Coronary artery (tissue), 2 donors: ENCODE data around the gene KLHL36.
"Not testable (repeated sequence)": the region's sequence is repeated elsewhere in the genome, so short reads cannot be mapped to it uniquely, and the experiment has no call there.

ENCODE experiments used
- DNase-seq: peaks from one replicate; pipeline ENCODE4 v3.0.0-alpha.2; 2017; ENCODE audit warnings: low spot score
- H3K27ac ChIP-seq, 2 donors: fragments of 200-600 bp; sonication (generic); one replicate each; pipeline ENCODE4 v1.5.1; 2016 to 2019
- H3K4me3 ChIP-seq: fragments of 200-600 bp; sonication (generic); 2 replicates; pipeline ENCODE4 v1.5.1; 2016; ENCODE audit warnings: mild to moderate bottlenecking, moderate library complexity
- TF ChIP-seq, protein P1 (sequence below): fragments of 200-600 bp; sonication (generic); IDR thresholded peaks from one replicate; pipeline ENCODE4 v1.5.1; 2019; ENCODE audit warnings: antibody characterized with exemption

KLHL36 gene

DNA sequence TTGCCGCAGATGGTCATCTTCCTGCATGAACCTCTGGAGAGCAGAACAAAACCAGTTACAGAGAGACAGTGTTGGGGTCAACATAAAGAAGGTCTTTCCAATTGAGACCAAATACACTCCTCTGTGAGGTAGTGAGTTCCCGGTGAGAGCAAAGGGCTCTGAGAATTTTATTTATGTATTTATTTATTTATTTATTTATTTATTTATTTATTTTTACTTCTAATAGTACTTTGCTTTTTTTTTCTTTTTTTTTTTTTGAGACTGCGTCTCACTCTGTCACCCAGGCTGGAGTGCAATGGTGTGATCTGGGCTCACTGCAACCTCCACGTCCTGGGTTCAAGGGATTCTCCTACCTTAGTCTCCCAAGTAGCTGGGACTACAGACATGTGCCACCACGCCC, 18.3 kb upstream of the KLHL36 start:
- DNase-seq: no peak
- Histone ChIP-seq H3K4me3 (no peak overlapping the region), H3K27ac (no peak overlapping the region)
- TF ChIP-seq, protein P1, sequence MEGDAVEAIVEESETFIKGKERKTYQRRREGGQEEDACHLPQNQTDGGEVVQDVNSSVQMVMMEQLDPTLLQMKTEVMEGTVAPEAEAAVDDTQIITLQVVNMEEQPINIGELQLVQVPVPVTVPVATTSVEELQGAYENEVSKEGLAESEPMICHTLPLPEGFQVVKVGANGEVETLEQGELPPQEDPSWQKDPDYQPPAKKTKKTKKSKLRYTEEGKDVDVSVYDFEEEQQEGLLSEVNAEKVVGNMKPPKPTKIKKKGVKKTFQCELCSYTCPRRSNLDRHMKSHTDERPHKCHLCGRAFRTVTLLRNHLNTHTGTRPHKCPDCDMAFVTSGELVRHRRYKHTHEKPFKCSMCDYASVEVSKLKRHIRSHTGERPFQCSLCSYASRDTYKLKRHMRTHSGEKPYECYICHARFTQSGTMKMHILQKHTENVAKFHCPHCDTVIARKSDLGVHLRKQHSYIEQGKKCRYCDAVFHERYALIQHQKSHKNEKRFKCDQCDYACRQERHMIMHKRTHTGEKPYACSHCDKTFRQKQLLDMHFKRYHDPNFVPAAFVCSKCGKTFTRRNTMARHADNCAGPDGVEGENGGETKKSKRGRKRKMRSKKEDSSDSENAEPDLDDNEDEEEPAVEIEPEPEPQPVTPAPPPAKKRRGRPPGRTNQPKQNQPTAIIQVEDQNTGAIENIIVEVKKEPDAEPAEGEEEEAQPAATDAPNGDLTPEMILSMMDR: no peak

DNA sequence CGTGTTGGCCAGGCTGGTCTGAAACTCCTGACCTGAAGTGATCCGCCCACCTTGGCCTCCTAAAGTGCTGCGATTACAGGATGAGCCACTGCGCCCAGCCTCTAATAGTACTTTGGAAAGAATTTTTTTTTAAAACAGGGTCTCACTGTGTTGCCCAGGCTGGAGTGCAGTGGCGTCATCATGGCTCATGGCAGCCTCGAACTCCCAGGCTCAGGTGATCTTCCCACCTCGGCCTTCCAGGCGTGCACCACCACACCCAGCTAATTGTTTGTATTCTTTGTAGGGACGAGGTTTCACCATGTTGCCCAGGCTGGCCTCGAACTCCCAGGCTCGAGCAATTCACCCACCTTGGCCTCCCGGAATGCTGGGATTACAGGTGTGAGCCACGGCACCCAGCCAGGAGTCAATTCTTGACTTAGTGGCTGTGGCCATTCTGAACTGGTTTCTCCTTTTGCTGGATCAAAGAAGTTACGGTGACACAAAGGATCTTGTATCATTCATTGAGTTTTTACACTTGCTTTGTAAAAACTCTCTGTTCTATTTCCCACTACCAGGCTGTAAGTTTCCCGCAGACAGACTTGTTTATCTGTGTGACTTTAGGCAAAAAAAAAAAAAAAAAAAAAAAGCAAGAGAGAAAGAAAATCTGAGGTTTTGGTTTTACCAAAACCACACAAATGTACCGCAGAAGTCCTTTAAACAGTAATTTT, 17.7 kb upstream of the KLHL36 start:
- no peak overlapping the region for H3K27ac ChIP-seq
- H3K4me3 ChIP-seq: no peak overlapping the region
- TF ChIP-seq, protein P1: no peak
- no peak for DNase-seq

DNA sequence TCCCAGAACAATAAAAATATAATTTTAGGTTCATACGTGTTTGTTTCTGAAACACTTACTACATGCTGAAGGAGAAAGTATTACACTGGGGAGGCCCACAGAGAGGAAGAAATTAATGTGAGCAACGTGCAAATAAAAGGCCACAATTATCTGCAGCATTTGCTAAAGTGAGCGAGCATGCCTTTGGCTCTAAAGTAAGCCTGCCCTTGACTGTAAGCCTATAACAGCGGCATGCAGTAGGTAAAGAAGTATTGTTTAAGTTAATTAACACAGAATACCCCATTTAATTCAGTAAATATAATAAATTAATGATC, 17.2 kb upstream of the KLHL36 start:
- TF ChIP-seq, protein P1: no peak
- Histone ChIP-seq H3K27ac (no peak overlapping the region), H3K4me3 (no peak overlapping the region)
- DNase-seq: no peak

DNA sequence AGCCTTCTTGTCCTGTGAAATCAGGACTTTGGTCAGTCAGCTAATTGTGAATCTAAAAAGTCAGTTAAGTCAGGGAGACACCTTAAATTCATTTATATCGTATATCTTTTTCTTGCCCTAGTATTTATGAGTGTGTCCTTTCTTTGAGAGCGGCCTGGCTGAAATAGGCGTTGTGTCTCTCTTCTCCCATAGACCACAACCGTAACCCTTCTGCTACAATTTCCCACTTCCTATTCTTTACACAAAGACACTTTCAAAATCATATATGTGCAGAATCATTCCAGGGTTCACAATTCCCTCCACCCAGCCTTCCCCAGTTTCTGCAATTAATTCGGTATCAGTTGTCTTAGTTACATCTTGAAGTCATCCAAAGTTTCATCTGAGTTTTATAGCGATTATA, 16.4 kb upstream of the KLHL36 start:
- H3K27ac ChIP-seq: no peak overlapping the region
- DNase-seq: no peak
- H3K4me3 ChIP-seq: no peak overlapping the region
- TF ChIP-seq, protein P1: no peak

DNA sequence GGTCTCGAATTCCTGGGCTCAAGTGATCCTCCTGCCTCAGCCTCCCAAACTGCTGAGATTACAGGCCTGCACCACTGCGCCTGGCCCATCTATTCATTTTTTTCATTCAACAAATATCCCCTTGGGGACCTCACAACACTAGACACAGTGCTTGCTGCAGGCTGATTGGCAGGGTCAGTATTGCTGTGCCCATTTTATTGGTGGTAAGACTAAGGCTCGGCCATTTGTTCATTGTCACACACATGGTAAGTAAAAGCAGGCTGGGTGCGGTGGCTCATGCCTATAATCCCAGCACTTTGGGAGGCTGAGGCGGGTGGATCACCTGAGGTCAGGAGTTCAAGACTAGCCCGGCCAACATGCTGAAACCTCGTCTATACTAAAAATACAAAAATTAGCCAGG, 15.4 kb upstream of the KLHL36 start:
- not testable (repeated sequence) for DNase-seq, H3K4me3 ChIP-seq
- H3K27ac ChIP-seq: peak overlapping the region; percentile 51 to 61

DNA sequence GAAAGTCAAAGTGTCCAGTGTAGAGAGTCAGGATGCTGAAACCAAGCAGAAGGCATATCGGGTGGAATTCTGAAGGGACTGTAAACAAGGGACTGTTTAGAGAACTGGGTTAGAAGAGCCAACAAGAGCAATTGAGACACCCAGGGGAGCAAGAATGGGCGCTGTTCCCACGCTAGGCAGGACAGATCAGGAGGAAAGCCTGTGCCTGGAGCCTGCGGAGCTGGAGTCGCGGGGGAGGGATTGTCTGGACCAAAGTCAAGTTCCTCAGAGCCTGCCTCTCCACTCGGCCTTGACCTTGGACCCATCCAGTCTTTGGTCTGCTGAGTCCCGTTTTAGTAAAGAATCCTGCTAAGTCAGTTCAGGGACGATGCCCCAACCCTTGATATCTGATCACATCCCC, 14.7 kb upstream of the KLHL36 start:
- H3K4me3 ChIP-seq: peak overlapping the region; percentile 4
- peak; percentile 85 for DNase-seq
- TF ChIP-seq, protein P1: no peak
- H3K27ac ChIP-seq: peak overlapping the region; percentile 51 to 61

DNA sequence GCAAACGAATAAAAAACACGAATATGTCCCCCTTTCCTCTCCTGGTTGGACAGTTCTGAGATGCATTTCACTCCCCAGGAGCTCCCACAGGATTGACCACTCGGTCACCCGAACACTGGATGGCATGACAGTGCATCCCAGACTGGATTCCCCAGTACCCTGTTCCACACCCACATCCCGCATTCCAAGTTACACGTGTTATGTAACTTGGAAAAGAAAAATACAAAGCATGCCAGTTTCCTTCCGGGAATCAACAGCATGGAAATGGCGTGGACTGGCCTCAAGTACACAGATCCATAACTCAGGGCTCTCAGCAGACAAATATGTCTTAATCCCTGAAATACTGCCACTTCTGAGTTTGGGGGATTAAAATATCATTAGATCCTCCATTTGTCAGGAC, 12.6 kb upstream of the KLHL36 start:
- DNase-seq: no peak

More for the DNA sequence above, 12.6 kb upstream of the KLHL36 start:
- TF ChIP-seq, protein P1: no peak
- no peak overlapping the region for H3K4me3 ChIP-seq
- peak overlapping the region in 1 of 2 donors; percentile 31 for H3K27ac ChIP-seq
